ENCODE results near the gene ARHGAP29. TPM values are rescaled to one million over a fixed set of nuclear protein-coding genes. Genes with fewer than 3 reads are reported as not detected.

ARHGAP29 gene
- total and polyA plus RNA-seq, 7 donors = 1.2 to 48.2 (median 23.2) TPM

GRCh38 chr1:94274561-94274960, 37.2 kb upstream of the ARHGAP29 start:
- no peak for DNase-seq
- no peaks in the 10 kb centered on the region for H3K36me3 ChIP-seq
- intact Hi-C loops (cut with DNase I) = no loop called here
- no peaks in the 10 kb centered on the region for H3K9me3 ChIP-seq
- no peaks in the 10 kb centered on the region for H3K27me3 ChIP-seq
- peaks cover 0 to 25% (median 10%) of the 10 kb centered on the region in 4 donors for H3K4me1 ChIP-seq
- TF ChIP-seq POLR2AphosphoS5 (IDR thresholded peaks at IDR 0.05) (no peak), EP300 (IDR thresholded peaks at IDR 0.05) (no peak), POLR2A (IDR thresholded peaks at IDR 0.05) (no peak), CTCF (IDR thresholded peaks at IDR 0.05) (no peak)
- no peak overlapping the region for H3K4me3 ChIP-seq
- 64 to 71% methylated on average over 2 of the region's 2 CpGs for WGBS, 2 donors
- peak overlapping the region in 2 of 4 donors; percentile 31 to 40 for H3K27ac ChIP-seq

GRCh38 chr1:94273111-94273510, 35.7 kb upstream of the ARHGAP29 start:
- no peak overlapping the region for H3K4me3 ChIP-seq
- no peaks in the 10 kb centered on the region for H3K36me3 ChIP-seq
- no peaks in the 10 kb centered on the region for H3K27me3 ChIP-seq
- WGBS, 2 donors = 74 to 82% methylated on average over 4 of the region's 4 CpGs
- no peak overlapping the region for H3K27ac ChIP-seq
- no peak for DNase-seq
- H3K9me3 ChIP-seq = no peaks in the 10 kb centered on the region
- intact Hi-C loops (cut with DNase I) = no loop called here
- H3K4me1 ChIP-seq = peaks cover 0 to 25% (median 10%) of the 10 kb centered on the region in 4 donors
- no peak for TF ChIP-seq POLR2AphosphoS5 (IDR thresholded peaks at IDR 0.05)
- TF ChIP-seq EP300 (IDR thresholded peaks at IDR 0.05) = no peak

DNA sequence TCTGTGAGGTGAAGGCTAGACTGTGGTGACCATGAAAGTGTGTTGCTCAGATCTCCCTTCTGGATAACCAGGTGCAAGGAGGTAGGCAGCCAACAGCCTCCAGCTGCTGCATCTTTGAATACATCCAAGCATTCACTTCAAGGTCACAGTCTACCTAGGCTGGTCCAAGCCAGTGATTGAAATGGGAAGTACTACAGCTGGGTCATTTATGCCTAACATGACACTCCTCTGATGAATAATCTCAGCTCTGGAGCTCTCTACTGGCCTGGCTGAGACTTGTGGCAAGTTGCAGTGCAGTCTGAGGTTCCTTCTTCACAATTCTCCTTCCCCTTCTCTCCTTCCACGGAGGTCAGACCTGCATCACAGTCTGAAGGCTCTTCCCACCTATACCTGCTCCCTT, 35.0 kb upstream of the ARHGAP29 start:
- DNase-seq = no peak
- H3K4me3 ChIP-seq = no peak overlapping the region

DNA sequence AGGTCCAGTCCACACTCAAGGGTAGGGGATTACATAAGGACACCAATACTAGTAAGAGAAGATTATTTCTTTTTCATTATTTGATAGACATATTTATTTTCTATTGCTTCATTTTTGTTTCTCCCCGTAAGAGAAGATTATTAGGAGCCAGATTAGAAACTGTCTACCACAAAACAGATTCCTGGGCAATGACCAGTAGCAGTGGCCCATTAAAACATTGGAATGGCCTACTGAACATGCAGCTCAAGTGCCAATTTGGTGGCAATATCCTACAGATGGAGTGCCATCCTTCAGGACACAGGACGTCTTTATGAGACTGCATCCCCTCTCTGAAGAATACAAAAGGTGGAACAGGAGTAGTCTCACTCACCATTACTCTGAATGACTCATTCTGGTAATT, 34.0 kb upstream of the ARHGAP29 start:
- 87 to 90% methylated on average over 2 of the region's 2 CpGs for WGBS, 2 donors
- TF ChIP-seq POLR2A (IDR thresholded peaks at IDR 0.05) = no peak
- no peak for TF ChIP-seq CTCF (IDR thresholded peaks at IDR 0.05)
- TF ChIP-seq EP300 (IDR thresholded peaks at IDR 0.05) = no peak
- TF ChIP-seq POLR2AphosphoS5 (IDR thresholded peaks at IDR 0.05) = no peak
- H3K4me1 ChIP-seq = peaks cover 0 to 21% (median 10%) of the 10 kb centered on the region in 4 donors
- intact Hi-C loops (cut with DNase I) = no loop called here
- H3K27ac ChIP-seq = no peak overlapping the region
- DNase-seq = no peak
- H3K27me3 ChIP-seq = no peaks in the 10 kb centered on the region
- H3K36me3 ChIP-seq = no peaks in the 10 kb centered on the region
- no peak overlapping the region for H3K4me3 ChIP-seq
- no peaks in the 10 kb centered on the region for H3K9me3 ChIP-seq

More for the DNA sequence above, 35.0 kb upstream of the ARHGAP29 start:
- intact Hi-C loops (cut with DNase I) = no loop called here
- no peak for TF ChIP-seq EP300 (IDR thresholded peaks at IDR 0.05)
- no peak for TF ChIP-seq CTCF (IDR thresholded peaks at IDR 0.05)
- TF ChIP-seq POLR2AphosphoS5 (IDR thresholded peaks at IDR 0.05) = no peak
- no peak for TF ChIP-seq POLR2A (IDR thresholded peaks at IDR 0.05)
- peaks cover 0 to 25% (median 10%) of the 10 kb centered on the region in 4 donors for H3K4me1 ChIP-seq
- no peak overlapping the region for H3K27ac ChIP-seq
- H3K36me3 ChIP-seq = no peaks in the 10 kb centered on the region
- H3K9me3 ChIP-seq = no peaks in the 10 kb centered on the region
- H3K27me3 ChIP-seq = no peaks in the 10 kb centered on the region
- 75 to 89% methylated on average over 1 of the region's 1 CpG for WGBS, 2 donors

- no peak overlapping the region for H3K27ac ChIP-seq
- no peak for DNase-seq
- no peaks in the 10 kb centered on the region for H3K36me3 ChIP-seq
- H3K27me3 ChIP-seq = no peaks in the 10 kb centered on the region
- 94% methylated on average over 2 of the region's 2 CpGs for WGBS, 2 donors
- TF ChIP-seq POLR2A (IDR thresholded peaks at IDR 0.05) = no peak
- no peak for TF ChIP-seq CTCF (IDR thresholded peaks at IDR 0.05)
- TF ChIP-seq POLR2AphosphoS5 (IDR thresholded peaks at IDR 0.05) = no peak
- TF ChIP-seq EP300 (IDR thresholded peaks at IDR 0.05) = no peak
- H3K9me3 ChIP-seq = no peaks in the 10 kb centered on the region
- H3K4me1 ChIP-seq = peaks cover 0 to 15% (median 10%) of the 10 kb centered on the region in 4 donors
- H3K4me3 ChIP-seq = no peak overlapping the region
- intact Hi-C loops (cut with DNase I) = no loop called here
These were observed 33.4 kb upstream of the ARHGAP29 start for GRCh38 chr1:94270801-94271203.

All from sigmoid colon (tissue), 7 donors.